H9 (cell line): ENCODE measurements around the gene SLC16A10. TPM values are rescaled to one million over a fixed set of nuclear protein-coding genes. Genes with fewer than 3 reads are reported as not detected.

Source experiments
- DNase-seq: peaks from one replicate; pipeline ENCODE4 v3.0.0-alpha.2; 2017
- H2AFZ ChIP-seq: one replicate; pipeline ENCODE4 v1.6.1; 2013; ENCODE audit warnings: mild to moderate bottlenecking, low read length, control low read depth, moderate library complexity
- H2AK5ac ChIP-seq: 2 replicates; pipeline ENCODE4 v1.6.1; 2013; ENCODE audit warnings: low read length, control low read depth, mixed read lengths; ENCODE audit not compliant: insufficient read length
- H2BK120ac ChIP-seq: one replicate; pipeline ENCODE4 v1.6.1; 2013; ENCODE audit warnings: low read depth, mild to moderate bottlenecking, low read length, control low read depth, inconsistent platforms; ENCODE audit not compliant: poor library complexity, severe bottlenecking
- H2BK12ac ChIP-seq: 2 replicates; pipeline ENCODE4 v1.6.1; 2013; ENCODE audit warnings: low read length, control low read depth, mixed read lengths, low read depth; ENCODE audit not compliant: insufficient read length
- H2BK15ac ChIP-seq: 2 replicates; pipeline ENCODE4 v1.6.1; 2013; ENCODE audit warnings: low read depth, low read length, control low read depth
- H2BK20ac ChIP-seq: one replicate; pipeline ENCODE4 v1.6.1; 2013; ENCODE audit warnings: low read depth, mild to moderate bottlenecking, low read length, control low read depth, inconsistent platforms; ENCODE audit not compliant: poor library complexity, severe bottlenecking
- H2BK5ac ChIP-seq: 2 replicates; pipeline ENCODE4 v1.6.1; 2013; ENCODE audit warnings: low read length, control low read depth, mixed read lengths; ENCODE audit not compliant: insufficient read length
- H3K14ac ChIP-seq: 2 replicates; pipeline ENCODE4 v1.6.1; 2013; ENCODE audit warnings: low read length, control low read depth; ENCODE audit not compliant: insufficient read depth
- H3K18ac ChIP-seq: 2 replicates; pipeline ENCODE4 v1.6.1; 2013; ENCODE audit warnings: low read depth, mild to moderate bottlenecking, mixed read lengths, low read length, control low read depth; ENCODE audit not compliant: insufficient read length
- H3K23ac ChIP-seq: 2 replicates; pipeline ENCODE4 v1.6.1; 2013; ENCODE audit warnings: low read length, control low read depth, mixed read lengths, low read depth; ENCODE audit not compliant: insufficient read length
- H3K23me2 ChIP-seq: 2 replicates; pipeline ENCODE4 v1.6.1; 2013; ENCODE audit warnings: low read depth, mild to moderate bottlenecking, mixed read lengths, low read length, control low read depth; ENCODE audit not compliant: insufficient read length, poor library complexity, severe bottlenecking
- H3K27ac ChIP-seq: 2 replicates; pipeline ENCODE4 v1.5.1; 2013; ENCODE audit warnings: low read length, control low read depth, mixed read lengths, low read depth; ENCODE audit not compliant: insufficient read length
- H3K27me3 ChIP-seq: 2 replicates; pipeline ENCODE4 v1.6.1; 2013; ENCODE audit warnings: low read length, control low read depth, inconsistent platforms; ENCODE audit not compliant: insufficient read depth
- H3K4ac ChIP-seq: 2 replicates; pipeline ENCODE4 v1.6.1; 2013; ENCODE audit warnings: low read depth, mild to moderate bottlenecking, control low read depth, inconsistent platforms, low read length, moderate library complexity
- H3K4me1 ChIP-seq: 2 replicates; pipeline ENCODE4 v1.6.1; 2013; ENCODE audit warnings: low read length, control low read depth, inconsistent platforms; ENCODE audit not compliant: insufficient read depth
- H3K4me2 ChIP-seq: 2 replicates; pipeline ENCODE4 v1.6.1; 2013; ENCODE audit warnings: low read length, control low read depth, mixed read lengths; ENCODE audit not compliant: insufficient read length, insufficient read depth
- H3K56ac ChIP-seq: 2 replicates; pipeline ENCODE4 v1.6.1; 2013; ENCODE audit warnings: low read depth, mild to moderate bottlenecking, mixed read lengths, low read length, control low read depth; ENCODE audit not compliant: insufficient read length
- H3K79me1 ChIP-seq: 2 replicates; pipeline ENCODE4 v1.6.1; 2013; ENCODE audit warnings: low read depth, mild to moderate bottlenecking, moderate library complexity, low read length, control low read depth, inconsistent platforms; ENCODE audit not compliant: insufficient read depth, poor library complexity, severe bottlenecking
- H3K79me2 ChIP-seq: 2 replicates; pipeline ENCODE4 v1.6.1; 2013; ENCODE audit warnings: low read length, control low read depth, inconsistent platforms; ENCODE audit not compliant: insufficient read depth
- H3K9ac ChIP-seq: 2 replicates; pipeline ENCODE4 v1.6.1; 2013; ENCODE audit warnings: low read length, control low read depth, mixed read lengths; ENCODE audit not compliant: insufficient read length; ENCODE audit errors: extremely low read depth
- H3K9me3 ChIP-seq: one replicate; pipeline ENCODE4 v1.6.1; 2013; ENCODE audit warnings: low read depth, low read length, inconsistent platforms; ENCODE audit not compliant: control insufficient read depth
- H3T11ph ChIP-seq: one replicate; pipeline ENCODE4 v1.6.1; 2013; ENCODE audit warnings: mild to moderate bottlenecking, low read length, control low read depth, inconsistent platforms
- H4K20me1 ChIP-seq: one replicate; pipeline ENCODE4 v1.6.1; 2013; ENCODE audit not compliant: control insufficient read depth, insufficient read length, insufficient read depth
- H4K5ac ChIP-seq: 2 replicates; pipeline ENCODE4 v1.6.1; 2013; ENCODE audit warnings: low read depth, mild to moderate bottlenecking, mixed read lengths, low read length, control low read depth; ENCODE audit not compliant: insufficient read length
- H4K8ac ChIP-seq: replicated peaks from 2 replicates; pipeline ENCODE4 v1.6.1; 2013; ENCODE audit warnings: low read length, control low read depth, mixed read lengths, low read depth; ENCODE audit not compliant: insufficient read length
- H4K91ac ChIP-seq: 2 replicates; pipeline ENCODE4 v1.6.1; 2013; ENCODE audit warnings: low read depth, mild to moderate bottlenecking, moderate library complexity, mixed read lengths, low read length, control low read depth; ENCODE audit not compliant: insufficient read length
- H3K27ac Mint-ChIP-seq, 3 experiments: 2 replicates in 2 of 3; 3 replicates in 1 of 3; pipeline ENCODE4 v1.8.0; 2020 to 2021; ENCODE audit warnings: mixed read lengths in 3 of 3, mild to moderate bottlenecking in 1 of 3, moderate library complexity in 1 of 3
- H3K27me3 Mint-ChIP-seq: 2 replicates; pipeline ENCODE4 v1.8.0; 2021; ENCODE audit warnings: low read depth, mild to moderate bottlenecking, moderate library complexity, mixed read lengths
- H3K36me3 Mint-ChIP-seq, 3 experiments: 2 replicates in 2 of 3; 3 replicates in 1 of 3; pipeline ENCODE4 v1.8.0; 2020 to 2021; ENCODE audit warnings: low read depth in 3 of 3, mixed read lengths in 3 of 3; ENCODE audit not compliant: insufficient read depth in 1 of 3
- H3K4me1 Mint-ChIP-seq, 2 experiments: 2 replicates each; pipeline ENCODE4 v1.8.0; 2020; ENCODE audit warnings: mixed read lengths in 2 of 2
- H3K4me3 Mint-ChIP-seq, 2 experiments: 2 replicates in 1 of 2; 3 replicates in 1 of 2; pipeline ENCODE4 v1.8.0; 2020 to 2021; ENCODE audit warnings: mild to moderate bottlenecking in 2 of 2, mixed read lengths in 2 of 2, moderate library complexity in 1 of 2
- H3K9me3 Mint-ChIP-seq, 2 experiments: 2 replicates in 1 of 2; 3 replicates in 1 of 2; pipeline ENCODE4 v1.8.0; 2020; ENCODE audit warnings: mild to moderate bottlenecking in 2 of 2, mixed read lengths in 2 of 2, moderate library complexity in 1 of 2
- CTCF ChIP-seq: fragments of 200-600 bp; sonication (generic); conservative IDR thresholded peaks from 3 replicates; pipeline ENCODE4 v1.8.0; 2021; ENCODE audit warnings: antibody characterized with exemption, mild to moderate bottlenecking
- WGBS: extraction: QIAGEN DNeasy Blood & Tissue Kit; methylation state at CpG from one replicate; pipeline ENCODE4 v1.1.7; 2013; ENCODE audit warnings: missing lambda C conversion rate, low lambda C conversion rate, mixed read lengths; ENCODE audit not compliant: insufficient read length; ENCODE audit errors: extremely low coverage; 5-methylcytosine and 5-hydroxymethylcytosine counted together
- total RNA-seq: library from RNA; stranded (reverse); gene quantifications from 2 replicates; pipeline ENCODE4 v1.2.1, GENCODE V29; 2021

The SLC16A10 gene
- total RNA-seq, 1 experiment from 2014 or later = 11.4 TPM

- WGBS = no CpG with 5 or more reads among the region's 18 CpGs
- Histone ChIP-seq H3K4ac (no peak overlapping the region), H3K27ac (no peak overlapping the region), H2AFZ (no peak overlapping the region), H4K8ac (no peak overlapping the region), H3K18ac (no peak overlapping the region), H2BK20ac (no peak overlapping the region), H3K23me2 (peaks cover 3% of the 10 kb centered on the region), H3K9me3 (no peaks in the 10 kb centered on the region), H3K9ac (no peak overlapping the region), H2BK120ac (no peak overlapping the region), H4K91ac (no peak overlapping the region), H3K56ac (no peak overlapping the region), H4K5ac (no peak overlapping the region), H3K4me1 (peaks cover 3% of the 10 kb centered on the region; the same call in 1 of the 2 replicates), H4K20me1 (no peaks in the 10 kb centered on the region), H3K27me3 (no peaks in the 10 kb centered on the region), H3K79me1 (peaks cover 2% of the 10 kb centered on the region), H2BK12ac (no peak overlapping the region), H3K14ac (no peak overlapping the region), H2BK15ac (no peak overlapping the region), H3T11ph (no peak overlapping the region), H3K79me2 (no peaks in the 10 kb centered on the region), H2AK5ac (no peak overlapping the region), H3K23ac (no peak overlapping the region), H2BK5ac (no peak overlapping the region), H3K4me2 (peak overlapping the region; percentile 14)
- H3K9me3 Mint-ChIP-seq = no peaks in the 10 kb centered on the region
- H3K4me3 Mint-ChIP-seq = peak overlapping the region; percentile 73 to 81; a peak in 4 of 5 replicates
- H3K27me3 Mint-ChIP-seq = no peaks in the 10 kb centered on the region
- peaks cover 43% of the 10 kb centered on the region in 2 experiments for H3K4me1 Mint-ChIP-seq
- TF ChIP-seq CTCF = no peak
- H3K36me3 Mint-ChIP-seq = peaks cover 0 to 1% (median 1%) of the 10 kb centered on the region in 3 experiments; a peak in 4 of 7 replicates
- peak overlapping the region in 1 of 3 experiments; percentile 8; a peak in 3 of 7 replicates for H3K27ac Mint-ChIP-seq
- no peak for DNase-seq
Measured at GRCh38 chr6:111258615-111259088, 171.3 kb downstream of the SLC16A10 start.
